Neural cell (in vitro differentiated cells): ENCODE measurements around the gene ASS1.

ENCODE experiments used
- CTCF ChIP-seq: fragments of 450-650 bp; IDR thresholded peaks from 2 replicates; pipeline ENCODE4 v1.5.1; 2014; ENCODE audit warnings: antibody characterized with exemption, mild to moderate bottlenecking, moderate library complexity; ENCODE audit not compliant: poor library complexity, severe bottlenecking
- EP300 ChIP-seq: fragments of 450-650 bp; conservative IDR thresholded peaks from 2 replicates; pipeline ENCODE4 v1.6.1; 2014; ENCODE audit warnings: antibody characterized with exemption, mild to moderate bottlenecking, moderate library complexity; ENCODE audit not compliant: poor library complexity, severe bottlenecking
- EZH2 ChIP-seq: fragments of 200-600, 300-800 bp; shearing (Covaris generic), sonication (generic); IDR thresholded peaks from 2 replicates; pipeline ENCODE4 v1.6.1; 2014; ENCODE audit warnings: antibody characterized with exemption, low read length, borderline replicate concordance, mild to moderate bottlenecking; ENCODE audit not compliant: insufficient read depth, poor library complexity, severe bottlenecking
- MXI1 ChIP-seq: fragments of 450-650 bp; conservative IDR thresholded peaks from 2 replicates; pipeline ENCODE4 v1.6.1; 2014; ENCODE audit warnings: antibody characterized with exemption, mild to moderate bottlenecking; ENCODE audit not compliant: poor library complexity, severe bottlenecking
- POLR2AphosphoS5 ChIP-seq: IDR thresholded peaks from 2 replicates; pipeline ENCODE4 v1.6.1; 2012
- RAD21 ChIP-seq: fragments of 450-650 bp; conservative IDR thresholded peaks from 2 replicates; pipeline ENCODE4 v1.6.1; 2014; ENCODE audit warnings: antibody characterized with exemption, mild to moderate bottlenecking, moderate library complexity
- SMC3 ChIP-seq: fragments of 450-650 bp; conservative IDR thresholded peaks from 2 replicates; pipeline ENCODE4 v1.6.1; 2014; ENCODE audit warnings: antibody characterized with exemption, mild to moderate bottlenecking, moderate library complexity; ENCODE audit not compliant: poor library complexity
- TAF1 ChIP-seq: IDR thresholded peaks from 2 replicates; pipeline ENCODE4 v1.6.1; 2012; ENCODE audit warnings: low read depth
- TF ChIP-seq, protein P1 (sequence below): IDR thresholded peaks from 2 replicates; pipeline ENCODE4 v1.6.1; 2012; ENCODE audit warnings: borderline replicate concordance

- no peak for TF ChIP-seq CTCF
- no peak for TF ChIP-seq EZH2
- TF ChIP-seq, protein P1, sequence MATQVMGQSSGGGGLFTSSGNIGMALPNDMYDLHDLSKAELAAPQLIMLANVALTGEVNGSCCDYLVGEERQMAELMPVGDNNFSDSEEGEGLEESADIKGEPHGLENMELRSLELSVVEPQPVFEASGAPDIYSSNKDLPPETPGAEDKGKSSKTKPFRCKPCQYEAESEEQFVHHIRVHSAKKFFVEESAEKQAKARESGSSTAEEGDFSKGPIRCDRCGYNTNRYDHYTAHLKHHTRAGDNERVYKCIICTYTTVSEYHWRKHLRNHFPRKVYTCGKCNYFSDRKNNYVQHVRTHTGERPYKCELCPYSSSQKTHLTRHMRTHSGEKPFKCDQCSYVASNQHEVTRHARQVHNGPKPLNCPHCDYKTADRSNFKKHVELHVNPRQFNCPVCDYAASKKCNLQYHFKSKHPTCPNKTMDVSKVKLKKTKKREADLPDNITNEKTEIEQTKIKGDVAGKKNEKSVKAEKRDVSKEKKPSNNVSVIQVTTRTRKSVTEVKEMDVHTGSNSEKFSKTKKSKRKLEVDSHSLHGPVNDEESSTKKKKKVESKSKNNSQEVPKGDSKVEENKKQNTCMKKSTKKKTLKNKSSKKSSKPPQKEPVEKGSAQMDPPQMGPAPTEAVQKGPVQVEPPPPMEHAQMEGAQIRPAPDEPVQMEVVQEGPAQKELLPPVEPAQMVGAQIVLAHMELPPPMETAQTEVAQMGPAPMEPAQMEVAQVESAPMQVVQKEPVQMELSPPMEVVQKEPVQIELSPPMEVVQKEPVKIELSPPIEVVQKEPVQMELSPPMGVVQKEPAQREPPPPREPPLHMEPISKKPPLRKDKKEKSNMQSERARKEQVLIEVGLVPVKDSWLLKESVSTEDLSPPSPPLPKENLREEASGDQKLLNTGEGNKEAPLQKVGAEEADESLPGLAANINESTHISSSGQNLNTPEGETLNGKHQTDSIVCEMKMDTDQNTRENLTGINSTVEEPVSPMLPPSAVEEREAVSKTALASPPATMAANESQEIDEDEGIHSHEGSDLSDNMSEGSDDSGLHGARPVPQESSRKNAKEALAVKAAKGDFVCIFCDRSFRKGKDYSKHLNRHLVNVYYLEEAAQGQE: no peak
- no peak for TF ChIP-seq TAF1
- TF ChIP-seq POLR2AphosphoS5: no peak
- no peak for TF ChIP-seq EP300
- TF ChIP-seq MXI1: no peak
- no peak for TF ChIP-seq RAD21
- TF ChIP-seq SMC3: no peak
Observed at GRCh38 chr9:130441031-130441430, 3.7 kb upstream of the ASS1 start.
